Spinal cord (tissue), 4 donors: ENCODE measurements around the gene CCDC88B. TPM values are rescaled to one million over a fixed set of nuclear protein-coding genes. Genes with fewer than 3 reads are reported as not detected.

Experiments used
- polyA plus RNA-seq, 2 donors: library from polyadenylated mRNA; unstranded; fragments of 120-200 nt; gene quantifications; one replicate each; pipeline ENCODE4 v1.2.1, GENCODE V29; 2013; ENCODE audit not compliant: insufficient read length in 2 of 2
- small RNA-seq: library from RNA; depleted of rRNA; stranded (forward); fragments of <200 nt; gene quantifications from one replicate; pipeline ENCODE3, GENCODE V24; 2014; ENCODE audit warnings: low replicate concordance
- total RNA-seq, 2 donors: library from RNA; depleted of rRNA in 1 of 2; stranded (reverse); fragments of 120-200 nt in 1 of 2; fragments of >200 nt in 1 of 2; gene quantifications; one replicate each; pipeline versions ENCODE4 v1.2.3 to v1.2.4, GENCODE V29; 2013 to 2014

The CCDC88B gene
- total and polyA plus RNA-seq, 4 donors: 4.2 to 8.4 (median 7.7) TPM

Small RNA genes lying within 50 kb of the gene (small RNA-seq; reads per million reads assigned to genes)
- gene MIR1237 (0.12 reads per million), gene MIR7155 (0.06 reads per million), gene RF00019 (not detected)

Other genes starting within 250 kb of the CCDC88B start
- 10 to 100 TPM; 10.6 to 18.9 TPM for gene MACROD1, start 174.1 kb upstream of the CCDC88B start, total RNA-seq
- 10 to 100 TPM; 28.8 to 31.6 TPM for gene MACROD1, start 174.1 kb upstream of the CCDC88B start, polyA plus RNA-seq
- 100 to 1,000 TPM in 1 of 2 donors, 10 to 100 TPM in 1; 99.0 to 119 TPM for gene STIP1, start 154.0 kb upstream of the CCDC88B start, total RNA-seq
- 100 to 1,000 TPM; 170 to 184 TPM for gene STIP1, start 154.0 kb upstream of the CCDC88B start, polyA plus RNA-seq
- gene FERMT3, start 133.5 kb upstream of the CCDC88B start, total RNA-seq: 1 to 10 TPM; 5.1 to 5.7 TPM
- 1 to 10 TPM; 6.0 to 8.2 TPM for gene FERMT3, start 133.5 kb upstream of the CCDC88B start, polyA plus RNA-seq
- gene TRPT1, start 114.0 kb upstream of the CCDC88B start, total RNA-seq: 10 to 100 TPM; 10.0 to 45.6 TPM
- 10 to 100 TPM; 38.8 to 44.6 TPM for gene TRPT1, start 114.0 kb upstream of the CCDC88B start, polyA plus RNA-seq
- 10 to 100 TPM; 20.3 to 41.3 TPM for gene NUDT22, start 113.9 kb upstream of the CCDC88B start, total RNA-seq
- 10 to 100 TPM; 30.6 to 35.1 TPM for gene NUDT22, start 113.9 kb upstream of the CCDC88B start, polyA plus RNA-seq
- 10 to 100 TPM; 14.7 to 18.5 TPM for gene DNAJC4, start 109.7 kb upstream of the CCDC88B start, total RNA-seq
- 10 to 100 TPM; 71.3 to 77.4 TPM for gene DNAJC4, start 109.7 kb upstream of the CCDC88B start, polyA plus RNA-seq
- 10 to 100 TPM; 46.8 to 94.2 TPM for gene VEGFB, start 105.6 kb upstream of the CCDC88B start, total RNA-seq
- gene VEGFB, start 105.6 kb upstream of the CCDC88B start, polyA plus RNA-seq: 100 to 1,000 TPM; 252 to 255 TPM
- 10 to 100 TPM; 43.6 to 94.7 TPM for gene FKBP2, start 99.1 kb upstream of the CCDC88B start, total RNA-seq
- 100 to 1,000 TPM; 109 to 120 TPM for gene FKBP2, start 99.1 kb upstream of the CCDC88B start, polyA plus RNA-seq
- gene PPP1R14B, start 93.3 kb upstream of the CCDC88B start, total RNA-seq: 100 to 1,000 TPM in 1 of 2 donors, 10 to 100 TPM in 1; 22.5 to 127 TPM
- gene PPP1R14B, start 93.3 kb upstream of the CCDC88B start, polyA plus RNA-seq: 100 to 1,000 TPM; 117 to 127 TPM
- 10 to 100 TPM; 12.7 to 16.9 TPM for gene PLCB3, start 88.7 kb upstream of the CCDC88B start, total RNA-seq
- 10 to 100 TPM; 14.0 to 15.0 TPM for gene PLCB3, start 88.7 kb upstream of the CCDC88B start, polyA plus RNA-seq
- 100 to 1,000 TPM in 1 of 2 donors, 10 to 100 TPM in 1; 41.5 to 123 TPM for gene BAD, start 55.5 kb upstream of the CCDC88B start, total RNA-seq
- 100 to 1,000 TPM in 1 of 2 donors, 10 to 100 TPM in 1; 97.7 to 104 TPM for gene BAD, start 55.5 kb upstream of the CCDC88B start, polyA plus RNA-seq
- gene GPR137, start 54.4 kb upstream of the CCDC88B start, total RNA-seq: 10 to 100 TPM in 1 of 2 donors, 1 to 10 TPM in 1; 7.1 to 21.5 TPM
- 100 to 1,000 TPM in 1 of 2 donors, 10 to 100 TPM in 1; 90.9 to 100 TPM for gene GPR137, start 54.4 kb upstream of the CCDC88B start, polyA plus RNA-seq
- 1 to 10 TPM; 1.0 to 3.2 TPM for gene KCNK4, start 48.9 kb upstream of the CCDC88B start, total RNA-seq
- gene KCNK4, start 48.9 kb upstream of the CCDC88B start, polyA plus RNA-seq: 1 to 10 TPM; 6.5 to 7.8 TPM
- under 1 TPM; 0.50 to 0.69 TPM for gene CATSPERZ, start 39.8 kb upstream of the CCDC88B start, total RNA-seq
- 1 to 10 TPM; 1.4 to 1.6 TPM for gene CATSPERZ, start 39.8 kb upstream of the CCDC88B start, polyA plus RNA-seq
- 10 to 100 TPM in 1 of 2 donors, 1 to 10 TPM in 1; 8.3 to 21.3 TPM for gene ESRRA, start 34.7 kb upstream of the CCDC88B start, total RNA-seq
- 10 to 100 TPM; 21.7 to 28.0 TPM for gene ESRRA, start 34.7 kb upstream of the CCDC88B start, polyA plus RNA-seq
- 100 to 1,000 TPM in 1 of 2 donors, 10 to 100 TPM in 1; 84.2 to 343 TPM for gene TRMT112, start 22.6 kb upstream of the CCDC88B start, total RNA-seq
- gene TRMT112, start 22.6 kb upstream of the CCDC88B start, polyA plus RNA-seq: 100 to 1,000 TPM; 133 to 153 TPM
- gene PRDX5, start 22.1 kb upstream of the CCDC88B start, total RNA-seq: 100 to 1,000 TPM; 115 to 316 TPM
- gene PRDX5, start 22.1 kb upstream of the CCDC88B start, polyA plus RNA-seq: 100 to 1,000 TPM; 353 to 369 TPM
- gene RPS6KA4, start 19.0 kb downstream of the CCDC88B start, total RNA-seq: 10 to 100 TPM; 11.3 to 20.4 TPM
- gene RPS6KA4, start 19.0 kb downstream of the CCDC88B start, polyA plus RNA-seq: 10 to 100 TPM; 20.7 to 27.2 TPM
- under 1 TPM in 1 of 2 donors, not detected in 1; 0.11 TPM for gene SLC22A11, start 215.7 kb downstream of the CCDC88B start, total RNA-seq
- under 1 TPM in 1 of 2 donors, not detected in 1; 0.30 TPM for gene SLC22A11, start 215.7 kb downstream of the CCDC88B start, polyA plus RNA-seq